ENCODE results near the gene CNTNAP2.
"Not testable (repeated sequence)": the region's sequence is repeated elsewhere in the genome, so short reads cannot be mapped to it uniquely, and the experiment has no call there.

Gene CNTNAP2

GRCh38 chr7:147586110-147586509, 1469.5 kb downstream of the CNTNAP2 start:
- TF ChIP-seq CTCF (IDR thresholded peaks at IDR 0.05; ENCODE audit: low read depth, low read length) = no peak
- no peak overlapping the region for H3K4me3 ChIP-seq (ENCODE audit: low read depth, low read length)
- no peak for DNase-seq (ENCODE audit: low read depth, low spot score)
- in situ Hi-C loops (cut with HindIII; ENCODE audit: low sequenced_read_pairs) = no loop called here

- TF ChIP-seq CTCF (IDR thresholded peaks at IDR 0.05; ENCODE audit: low read depth, low read length) = no peak
- in situ Hi-C loops (cut with HindIII; ENCODE audit: low sequenced_read_pairs) = no loop called here
- no peak overlapping the region for H3K4me3 ChIP-seq (ENCODE audit: low read depth, low read length)
- no peak for DNase-seq (ENCODE audit: low read depth, low spot score)
Measured at GRCh38 chr7:147586526-147586925, 1469.9 kb downstream of the CNTNAP2 start.

GRCh38 chr7:147593271-147594057, 1476.9 kb downstream of the CNTNAP2 start:
- no peak overlapping the region for H3K4me3 ChIP-seq (ENCODE audit: low read depth, low read length)
- DNase-seq (ENCODE audit: low read depth, low spot score) = no peak
- in situ Hi-C loops (cut with HindIII; ENCODE audit: low sequenced_read_pairs) = no loop called here
- TF ChIP-seq CTCF (IDR thresholded peaks at IDR 0.05; ENCODE audit: low read depth, low read length) = no peak

- no peak for DNase-seq (ENCODE audit: low read depth, low spot score)
- no peak for TF ChIP-seq CTCF (IDR thresholded peaks at IDR 0.05; ENCODE audit: low read depth, low read length)
- in situ Hi-C loops (cut with HindIII; ENCODE audit: low sequenced_read_pairs) = no loop called here
- no peak overlapping the region for H3K4me3 ChIP-seq (ENCODE audit: low read depth, low read length)
Measured at GRCh38 chr7:147595042-147595441, 1478.4 kb downstream of the CNTNAP2 start.

- DNase-seq (ENCODE audit: low read depth, low spot score); in situ Hi-C loops (cut with HindIII; ENCODE audit: low sequenced_read_pairs): not testable (repeated sequence)
Measured at GRCh38 chr7:147598687-147599086, 1482.1 kb downstream of the CNTNAP2 start.

GRCh38 chr7:147605323-147605722, 1488.7 kb downstream of the CNTNAP2 start:
- no peak for TF ChIP-seq CTCF (IDR thresholded peaks at IDR 0.05; ENCODE audit: low read depth, low read length)
- DNase-seq (ENCODE audit: low read depth, low spot score) = no peak
- H3K4me3 ChIP-seq (ENCODE audit: low read depth, low read length) = no peak overlapping the region
- in situ Hi-C loops (cut with HindIII; ENCODE audit: low sequenced_read_pairs) = no loop called here

More at GRCh38 chr7:147598687-147599086, 1482.1 kb downstream of the CNTNAP2 start:
- not testable (repeated sequence) for H3K4me3 ChIP-seq (ENCODE audit: low read depth, low read length)

- in situ Hi-C loops (cut with HindIII; ENCODE audit: low sequenced_read_pairs) = no loop called here
Measured at GRCh38 chr7:147607157-147607800, 1490.7 kb downstream of the CNTNAP2 start.

More at GRCh38 chr7:147607157-147607800, 1490.7 kb downstream of the CNTNAP2 start:
- no peak for DNase-seq (ENCODE audit: low read depth, low spot score)
- H3K4me3 ChIP-seq (ENCODE audit: low read depth, low read length) = no peak overlapping the region
- no peak for TF ChIP-seq CTCF (IDR thresholded peaks at IDR 0.05; ENCODE audit: low read depth, low read length)

Data from astrocyte of the spinal cord (primary cell).